Measurements from ENCODE around the gene TPMT. TPM values are rescaled to one million over a fixed set of nuclear protein-coding genes. Genes with fewer than 3 reads are reported as not detected.

Gene TPMT
- total and polyA plus RNA-seq, 2 of the 13 experiments (the other 11 are each of a cell fraction or from before 2014, with no cell fraction given), result 11.1 to 22.8 TPM

DNA sequence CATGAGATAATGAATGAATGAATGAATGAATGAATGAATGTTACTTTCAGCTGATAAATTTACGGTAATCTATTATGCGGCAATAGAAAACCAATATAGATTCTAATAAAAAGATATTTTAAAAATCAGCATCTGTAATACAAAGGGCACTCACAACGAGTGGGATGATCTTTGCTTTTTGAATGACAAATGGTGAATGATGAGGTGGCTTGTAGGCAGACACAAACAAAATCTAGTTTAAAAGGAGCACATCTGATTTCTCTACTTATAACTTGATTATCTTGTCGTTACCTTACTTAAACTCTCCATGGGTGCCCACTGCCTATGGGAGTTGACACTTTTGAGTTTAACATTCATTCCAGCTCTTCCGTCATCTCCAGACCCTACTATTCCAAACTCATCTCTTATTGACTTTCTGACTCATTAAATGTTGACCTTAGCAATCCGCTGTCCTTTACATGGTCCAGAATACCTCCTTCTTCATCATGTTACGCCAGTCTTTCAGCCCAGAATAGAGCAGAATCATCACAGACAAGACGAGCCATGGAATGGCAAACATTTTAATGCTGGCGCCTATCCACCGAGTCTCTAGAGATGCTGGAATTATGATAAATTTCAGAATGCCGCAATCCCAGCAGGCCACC is 73.7 kb downstream of the TPMT start (continued):
- TF ChIP-seq, protein P1, sequence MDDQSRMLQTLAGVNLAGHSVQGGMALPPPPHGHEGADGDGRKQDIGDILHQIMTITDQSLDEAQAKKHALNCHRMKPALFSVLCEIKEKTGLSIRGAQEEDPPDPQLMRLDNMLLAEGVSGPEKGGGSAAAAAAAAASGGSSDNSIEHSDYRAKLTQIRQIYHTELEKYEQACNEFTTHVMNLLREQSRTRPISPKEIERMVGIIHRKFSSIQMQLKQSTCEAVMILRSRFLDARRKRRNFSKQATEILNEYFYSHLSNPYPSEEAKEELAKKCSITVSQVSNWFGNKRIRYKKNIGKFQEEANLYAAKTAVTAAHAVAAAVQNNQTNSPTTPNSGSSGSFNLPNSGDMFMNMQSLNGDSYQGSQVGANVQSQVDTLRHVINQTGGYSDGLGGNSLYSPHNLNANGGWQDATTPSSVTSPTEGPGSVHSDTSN (CRISPR knock-in tag; IDR thresholded peaks at IDR 0.05; ENCODE audit: borderline replicate concordance), result no peak
- TF ChIP-seq, protein P2, sequence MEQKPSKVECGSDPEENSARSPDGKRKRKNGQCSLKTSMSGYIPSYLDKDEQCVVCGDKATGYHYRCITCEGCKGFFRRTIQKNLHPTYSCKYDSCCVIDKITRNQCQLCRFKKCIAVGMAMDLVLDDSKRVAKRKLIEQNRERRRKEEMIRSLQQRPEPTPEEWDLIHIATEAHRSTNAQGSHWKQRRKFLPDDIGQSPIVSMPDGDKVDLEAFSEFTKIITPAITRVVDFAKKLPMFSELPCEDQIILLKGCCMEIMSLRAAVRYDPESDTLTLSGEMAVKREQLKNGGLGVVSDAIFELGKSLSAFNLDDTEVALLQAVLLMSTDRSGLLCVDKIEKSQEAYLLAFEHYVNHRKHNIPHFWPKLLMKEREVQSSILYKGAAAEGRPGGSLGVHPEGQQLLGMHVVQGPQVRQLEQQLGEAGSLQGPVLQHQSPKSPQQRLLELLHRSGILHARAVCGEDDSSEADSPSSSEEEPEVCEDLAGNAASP (CRISPR knock-in tag; IDR thresholded peaks at IDR 0.05; ENCODE audit: borderline replicate concordance), result 0 out of 2 replicates have a peak, but pooled peaks have one; percentile 15
- peak; percentile 59 for TF ChIP-seq KAT8 (CRISPR knock-in tag; IDR thresholded peaks at IDR 0.05)
- no peak for TF ChIP-seq PHF8 (CRISPR knock-in tag; IDR thresholded peaks at IDR 0.05)
- TF ChIP-seq, protein P3, sequence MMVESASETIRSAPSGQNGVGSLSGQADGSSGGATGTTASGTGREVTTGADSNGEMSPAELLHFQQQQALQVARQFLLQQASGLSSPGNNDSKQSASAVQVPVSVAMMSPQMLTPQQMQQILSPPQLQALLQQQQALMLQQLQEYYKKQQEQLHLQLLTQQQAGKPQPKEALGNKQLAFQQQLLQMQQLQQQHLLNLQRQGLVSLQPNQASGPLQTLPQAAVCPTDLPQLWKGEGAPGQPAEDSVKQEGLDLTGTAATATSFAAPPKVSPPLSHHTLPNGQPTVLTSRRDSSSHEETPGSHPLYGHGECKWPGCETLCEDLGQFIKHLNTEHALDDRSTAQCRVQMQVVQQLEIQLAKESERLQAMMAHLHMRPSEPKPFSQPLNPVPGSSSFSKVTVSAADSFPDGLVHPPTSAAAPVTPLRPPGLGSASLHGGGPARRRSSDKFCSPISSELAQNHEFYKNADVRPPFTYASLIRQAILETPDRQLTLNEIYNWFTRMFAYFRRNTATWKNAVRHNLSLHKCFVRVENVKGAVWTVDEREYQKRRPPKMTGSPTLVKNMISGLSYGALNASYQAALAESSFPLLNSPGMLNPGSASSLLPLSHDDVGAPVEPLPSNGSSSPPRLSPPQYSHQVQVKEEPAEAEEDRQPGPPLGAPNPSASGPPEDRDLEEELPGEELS (CRISPR knock-in tag; IDR thresholded peaks at IDR 0.05), result peak; percentile 40
- TF ChIP-seq DPF2 (CRISPR knock-in tag; IDR thresholded peaks at IDR 0.05; ENCODE audit: borderline replicate concordance, low read depth), result no peak
- TF ChIP-seq JUND (CRISPR knock-in tag; IDR thresholded peaks at IDR 0.05), result peak; percentile 88
- no peak for TF ChIP-seq ARNT2 (CRISPR knock-in tag; IDR thresholded peaks at IDR 0.05; ENCODE audit: low read depth)
- peak; percentile 66 for TF ChIP-seq HNRNPLL (IDR thresholded peaks at IDR 0.05; ENCODE audit: low read depth, low read length, poor library complexity, severe bottlenecking)
- TF ChIP-seq SIX1 (CRISPR knock-in tag; IDR thresholded peaks at IDR 0.05; ENCODE audit: borderline replicate concordance), result no peak; the same call in 1 of the 2 replicates
- no peak for TF ChIP-seq ZNF354B (CRISPR knock-in tag; IDR thresholded peaks at IDR 0.05)
- TF ChIP-seq ZNF124 (CRISPR knock-in tag; IDR thresholded peaks at IDR 0.05), result no peak
- TF ChIP-seq, protein P4, sequence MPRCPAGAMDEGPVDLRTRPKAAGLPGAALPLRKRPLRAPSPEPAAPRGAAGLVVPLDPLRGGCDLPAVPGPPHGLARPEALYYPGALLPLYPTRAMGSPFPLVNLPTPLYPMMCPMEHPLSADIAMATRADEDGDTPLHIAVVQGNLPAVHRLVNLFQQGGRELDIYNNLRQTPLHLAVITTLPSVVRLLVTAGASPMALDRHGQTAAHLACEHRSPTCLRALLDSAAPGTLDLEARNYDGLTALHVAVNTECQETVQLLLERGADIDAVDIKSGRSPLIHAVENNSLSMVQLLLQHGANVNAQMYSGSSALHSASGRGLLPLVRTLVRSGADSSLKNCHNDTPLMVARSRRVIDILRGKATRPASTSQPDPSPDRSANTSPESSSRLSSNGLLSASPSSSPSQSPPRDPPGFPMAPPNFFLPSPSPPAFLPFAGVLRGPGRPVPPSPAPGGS (CRISPR knock-in tag; IDR thresholded peaks at IDR 0.05), result no peak
- no peak for TF ChIP-seq ZNF350 (CRISPR knock-in tag; IDR thresholded peaks at IDR 0.05; ENCODE audit: borderline replicate concordance, low read depth)
- no peak for TF ChIP-seq ZNF496 (CRISPR knock-in tag; IDR thresholded peaks at IDR 0.05; ENCODE audit: insufficient replicate concordance)
- no peak for TF ChIP-seq ZNF235 (CRISPR knock-in tag; IDR thresholded peaks at IDR 0.05; ENCODE audit: borderline replicate concordance)
- no peak; the same call in 1 of the 2 replicates for TF ChIP-seq HOXD1 (CRISPR knock-in tag; IDR thresholded peaks at IDR 0.05)
- no peak for TF ChIP-seq SETDB1 (CRISPR knock-in tag; IDR thresholded peaks at IDR 0.05; ENCODE audit: borderline replicate concordance)
- no peak; the same call in 1 of the 2 replicates for TF ChIP-seq ZNF792 (CRISPR knock-in tag; IDR thresholded peaks at IDR 0.05)
- no peak for TF ChIP-seq ATAD3A (CRISPR knock-in tag; IDR thresholded peaks at IDR 0.05)
- 0 out of 2 replicates have a peak, but pooled peaks have one; percentile 33 for TF ChIP-seq ZNF644 (CRISPR knock-in tag; IDR thresholded peaks at IDR 0.05; ENCODE audit: low read depth)
- TF ChIP-seq RXRB (CRISPR knock-in tag; IDR thresholded peaks at IDR 0.05; ENCODE audit: borderline replicate concordance), result peak; percentile 66; the same call in 1 of the 2 replicates
- TF ChIP-seq, protein P5, sequence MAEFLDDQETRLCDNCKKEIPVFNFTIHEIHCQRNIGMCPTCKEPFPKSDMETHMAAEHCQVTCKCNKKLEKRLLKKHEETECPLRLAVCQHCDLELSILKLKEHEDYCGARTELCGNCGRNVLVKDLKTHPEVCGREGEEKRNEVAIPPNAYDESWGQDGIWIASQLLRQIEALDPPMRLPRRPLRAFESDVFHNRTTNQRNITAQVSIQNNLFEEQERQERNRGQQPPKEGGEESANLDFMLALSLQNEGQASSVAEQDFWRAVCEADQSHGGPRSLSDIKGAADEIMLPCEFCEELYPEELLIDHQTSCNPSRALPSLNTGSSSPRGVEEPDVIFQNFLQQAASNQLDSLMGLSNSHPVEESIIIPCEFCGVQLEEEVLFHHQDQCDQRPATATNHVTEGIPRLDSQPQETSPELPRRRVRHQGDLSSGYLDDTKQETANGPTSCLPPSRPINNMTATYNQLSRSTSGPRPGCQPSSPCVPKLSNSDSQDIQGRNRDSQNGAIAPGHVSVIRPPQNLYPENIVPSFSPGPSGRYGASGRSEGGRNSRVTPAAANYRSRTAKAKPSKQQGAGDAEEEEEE (CRISPR knock-in tag; IDR thresholded peaks at IDR 0.05; ENCODE audit: borderline replicate concordance), result no peak

All from HepG2 (cell line).